HepG2 (cell line): Measurements from ENCODE around the gene TJP2. TPM values are rescaled to one million over a fixed set of nuclear protein-coding genes. Genes with fewer than 3 reads are reported as not detected.

Experiments
- ATF2 ChIP-seq: sonication (generic); formaldehyde crosslinking; IDR thresholded peaks from 2 replicates; pipeline ENCODE4 v1.4.0; 2020; ENCODE audit warnings: missing genetic modification reagents
- ERF ChIP-seq: IDR thresholded peaks from 2 replicates; pipeline ENCODE4 v1.6.1; 2018; ENCODE audit warnings: missing biosample characterization, missing genetic modification reagents
- FOXO4 ChIP-seq: sonication (generic); formaldehyde crosslinking; conservative IDR thresholded peaks from 2 replicates; pipeline ENCODE4 v1.8.1; 2023; ENCODE audit warnings: missing genetic modification reagents
- HOXD1 ChIP-seq: sonication (generic); formaldehyde crosslinking; IDR thresholded peaks from 2 replicates; pipeline ENCODE4 v1.5.0; 2020; ENCODE audit warnings: missing genetic modification reagents
- IRX3 ChIP-seq: sonication (generic); formaldehyde crosslinking; IDR thresholded peaks from 2 replicates; pipeline ENCODE4 v1.8.1; 2023; ENCODE audit warnings: mild to moderate bottlenecking, low read depth, missing genetic modification reagents, borderline replicate concordance
- KAT2B ChIP-seq: fragments of 150-350 bp; IDR thresholded peaks from 2 replicates; pipeline ENCODE4 v1.6.1; 2014; ENCODE audit warnings: low read depth, low read length, borderline replicate concordance
- KAT7 ChIP-seq: IDR thresholded peaks from 2 replicates; pipeline ENCODE4 v1.6.1; 2018; ENCODE audit warnings: borderline replicate concordance, missing compliant biosample characterization
- KDM3A ChIP-seq: IDR thresholded peaks from 2 replicates; pipeline ENCODE4 v1.6.1; 2018; ENCODE audit warnings: low read depth, missing compliant biosample characterization
- NFE2L2 ChIP-seq: fragments of 150-350 bp; IDR thresholded peaks from 2 replicates; pipeline ENCODE4 v1.6.1; 2014; ENCODE audit warnings: low read length
- SRSF9 ChIP-seq: fragments of 200-400 bp; formaldehyde crosslinking; IDR thresholded peaks from 2 replicates; pipeline ENCODE4 v1.6.1; 2018; ENCODE audit warnings: borderline replicate concordance, mild to moderate bottlenecking, low read depth, low read length; ENCODE audit not compliant: insufficient read depth, poor library complexity, severe bottlenecking
- TBX2 ChIP-seq: sonication (generic); formaldehyde crosslinking; IDR thresholded peaks from 2 replicates; pipeline ENCODE4 v1.5.0; 2020; ENCODE audit warnings: missing genetic modification reagents, mild to moderate bottlenecking, borderline replicate concordance
- UBTF ChIP-seq: sonication (generic); formaldehyde crosslinking; IDR thresholded peaks from 2 replicates; pipeline ENCODE4 v1.4.0; 2020; ENCODE audit warnings: mild to moderate bottlenecking, missing genetic modification reagents
- ZBTB44 ChIP-seq: sonication (generic); formaldehyde crosslinking; IDR thresholded peaks from 2 replicates; pipeline ENCODE4 v1.4.0; 2020; ENCODE audit warnings: missing genetic modification reagents
- ZNF354B ChIP-seq: sonication (generic); formaldehyde crosslinking; IDR thresholded peaks from 2 replicates; pipeline ENCODE4 v1.8.0; 2022; ENCODE audit warnings: mild to moderate bottlenecking, missing genetic modification reagents
- ZNF432 ChIP-seq: sonication (generic); formaldehyde crosslinking; IDR thresholded peaks from 2 replicates; pipeline ENCODE4 v1.5.0; 2020; ENCODE audit warnings: missing genetic modification reagents, mild to moderate bottlenecking, borderline replicate concordance
- ZNF850 ChIP-seq: sonication (generic); formaldehyde crosslinking; conservative IDR thresholded peaks from 2 replicates; pipeline ENCODE4 v1.9.0; 2021; ENCODE audit warnings: mild to moderate bottlenecking, missing genetic modification reagents
- ZXDC ChIP-seq: sonication (generic); formaldehyde crosslinking; IDR thresholded peaks from 2 replicates; pipeline ENCODE4 v1.5.0; 2020; ENCODE audit warnings: mild to moderate bottlenecking, missing genetic modification reagents
- polyA plus RNA-seq, 8 experiments: library from polyadenylated mRNA; depleted of rRNA in 3 of 8; stranded (reverse) in 7 of 8; unstranded in 1 of 8; fragments of >200 nt; fragmentation: Illumina TruSeq in 4 of 8; extraction: Trizol in 4 of 8; gene quantifications; 2 replicates each; pipeline versions ENCODE4 v1.2.1 to v1.2.3, GENCODE V29; 2011 to 2016; ENCODE audit warnings: low read depth in 4 of 8, missing spikeins in 1 of 8, mixed read lengths in 1 of 8; ENCODE audit not compliant: insufficient read depth in 1 of 8
- total RNA-seq, 5 experiments: library from RNA; depleted of rRNA; stranded (reverse); fragments of >200 nt; fragmentation: Illumina TruSeq; extraction: Trizol; gene quantifications; 2 replicates each; pipeline ENCODE4 v1.2.3, GENCODE V29; 2016; ENCODE audit warnings: low read depth in 1 of 5

Gene TJP2
- total and polyA plus RNA-seq, 2 of the 13 experiments (the other 11 are each of a cell fraction or from before 2014, with no cell fraction given), result 109 to 110 TPM

DNA sequence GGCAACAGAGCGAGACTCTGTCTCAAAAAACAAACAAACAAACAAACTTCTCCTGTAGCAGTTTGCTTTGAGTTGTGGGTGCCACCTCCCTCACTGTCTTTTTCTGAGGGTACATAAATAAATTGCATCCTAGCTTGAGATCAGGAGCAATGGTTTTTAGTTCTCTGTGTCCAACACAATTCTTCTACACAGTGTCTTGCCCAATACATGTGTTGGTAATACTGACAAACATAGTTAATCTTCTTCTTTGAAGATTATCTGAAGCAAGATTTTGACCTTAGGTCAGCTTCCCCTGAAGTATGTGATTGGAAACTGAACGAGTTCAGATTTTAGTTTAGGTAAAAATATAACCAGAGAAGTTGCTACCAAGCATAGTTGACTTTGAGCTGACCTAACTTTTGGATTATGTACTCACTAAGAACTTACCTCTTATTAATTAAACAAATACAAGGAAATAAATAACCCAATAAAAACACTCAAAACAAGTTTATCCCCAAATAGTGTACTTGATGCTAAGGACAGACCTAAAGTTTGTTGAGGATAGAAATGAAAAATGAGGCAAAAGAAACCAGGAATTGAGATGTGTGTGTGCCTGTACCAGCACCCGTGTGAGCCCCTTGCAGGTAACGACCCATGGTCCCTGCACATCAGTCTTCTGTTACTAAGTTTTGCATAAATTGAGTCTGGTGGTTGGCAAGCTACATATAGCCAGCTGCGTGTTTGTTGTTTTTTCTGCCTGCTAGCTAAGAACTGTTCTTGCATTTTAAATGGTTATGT lies 16.2 kb downstream of the TJP2 start (continued):
- TF ChIP-seq ZXDC (CRISPR knock-in tag) (no peak), KAT7 (no peak), ZNF850 (CRISPR knock-in tag) (no peak), ERF (CRISPR knock-in tag) (no peak; the same call in 1 of the 2 replicates), FOXO4 (CRISPR knock-in tag) (no peak), ATF2 (CRISPR knock-in tag) (peak; percentile 83), TBX2 (peak; percentile 86), ZNF354B (CRISPR knock-in tag) (no peak), NFE2L2 (no peak), IRX3 (CRISPR knock-in tag) (no peak), ZBTB44 (CRISPR knock-in tag) (no peak), SRSF9 (no peak), UBTF (CRISPR knock-in tag) (no peak), ZNF432 (CRISPR knock-in tag) (no peak), KAT2B (no peak), KDM3A (CRISPR knock-in tag) (no peak), HOXD1 (CRISPR knock-in tag) (no peak)
